Measurements from ENCODE around the gene GABBR1.

GRCh38 chr6:29629571-29629970 is 3.4 kb downstream of the GABBR1 start:
- no peak for TF ChIP-seq EZH2 (IDR thresholded peaks at IDR 0.05; ENCODE audit: borderline replicate concordance, low read depth, low read length, severe bottlenecking)
- TF ChIP-seq, protein P1, sequence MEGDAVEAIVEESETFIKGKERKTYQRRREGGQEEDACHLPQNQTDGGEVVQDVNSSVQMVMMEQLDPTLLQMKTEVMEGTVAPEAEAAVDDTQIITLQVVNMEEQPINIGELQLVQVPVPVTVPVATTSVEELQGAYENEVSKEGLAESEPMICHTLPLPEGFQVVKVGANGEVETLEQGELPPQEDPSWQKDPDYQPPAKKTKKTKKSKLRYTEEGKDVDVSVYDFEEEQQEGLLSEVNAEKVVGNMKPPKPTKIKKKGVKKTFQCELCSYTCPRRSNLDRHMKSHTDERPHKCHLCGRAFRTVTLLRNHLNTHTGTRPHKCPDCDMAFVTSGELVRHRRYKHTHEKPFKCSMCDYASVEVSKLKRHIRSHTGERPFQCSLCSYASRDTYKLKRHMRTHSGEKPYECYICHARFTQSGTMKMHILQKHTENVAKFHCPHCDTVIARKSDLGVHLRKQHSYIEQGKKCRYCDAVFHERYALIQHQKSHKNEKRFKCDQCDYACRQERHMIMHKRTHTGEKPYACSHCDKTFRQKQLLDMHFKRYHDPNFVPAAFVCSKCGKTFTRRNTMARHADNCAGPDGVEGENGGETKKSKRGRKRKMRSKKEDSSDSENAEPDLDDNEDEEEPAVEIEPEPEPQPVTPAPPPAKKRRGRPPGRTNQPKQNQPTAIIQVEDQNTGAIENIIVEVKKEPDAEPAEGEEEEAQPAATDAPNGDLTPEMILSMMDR (IDR thresholded peaks at IDR 0.05; ENCODE audit: extremely low read depth in 1 of 2, insufficient read depth in 1 of 2, low read depth in 1 of 2, low read length in 2 of 2) = no peak
- TF ChIP-seq MYC (IDR thresholded peaks at IDR 0.05; ENCODE audit: low read depth, low read length) = no peak
- TF ChIP-seq JUN (IDR thresholded peaks at IDR 0.05; ENCODE audit: borderline replicate concordance, insufficient read depth, insufficient read length, low read depth) = no peak
- no peak for TF ChIP-seq POLR2AphosphoS5 (IDR thresholded peaks at IDR 0.05; ENCODE audit: insufficient read depth, low read depth, low read length)
- TF ChIP-seq, protein P2, sequence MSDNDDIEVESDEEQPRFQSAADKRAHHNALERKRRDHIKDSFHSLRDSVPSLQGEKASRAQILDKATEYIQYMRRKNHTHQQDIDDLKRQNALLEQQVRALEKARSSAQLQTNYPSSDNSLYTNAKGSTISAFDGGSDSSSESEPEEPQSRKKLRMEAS (IDR thresholded peaks at IDR 0.05; ENCODE audit: insufficient read depth, insufficient read length) = no peak
- no peak for TF ChIP-seq POLR2A (IDR thresholded peaks at IDR 0.05; ENCODE audit: low read depth, low read length)
- TF ChIP-seq FOS (IDR thresholded peaks at IDR 0.05; ENCODE audit: borderline replicate concordance, insufficient read depth, low read length) = no peak

All from endothelial cell of umbilical vein (primary cell).